Panc1 (cell line): ENCODE results near the gene CNGA4. TPM values are rescaled to one million over a fixed set of nuclear protein-coding genes. Genes with fewer than 3 reads are reported as not detected.

Source experiments
- ATAC-seq: fragments of 200-7000 bp; cut with Tn5 transposase; 2 replicates; pipeline ENCODE4 v1.9.1; 2020; ENCODE audit warnings: mild to moderate bottlenecking, moderate library complexity
- BruUV-seq: library from RNA; stranded (reverse); fragments of 400-500 nt; replicated peaks from 2 replicates; lab custom pipeline; 2021; lab: Mats Ljungman, UMichigan
- CTCF ChIA-PET: fragments of 300-600 bp; sonication (Branson Sonifier 250); formaldehyde crosslinking; loops from one replicate; lab custom pipeline; 2022; ENCODE audit warnings: antibody characterized with exemption; lab: Charles Lee
- POLR2A ChIA-PET: fragments of 300-600 bp; sonication (Branson Sonifier 250); formaldehyde crosslinking; loops from one replicate; lab custom pipeline; 2022; ENCODE audit warnings: antibody characterized with exemption; lab: Charles Lee
- DNase-seq: peaks from one replicate; pipeline ENCODE4 v3.0.0-alpha.2; 2010; ENCODE audit warnings: low read depth, low spot score
- H3K27ac ChIP-seq: 2 replicates; pipeline ENCODE4 v1.5.1; 2011; ENCODE audit warnings: mild to moderate bottlenecking, low read length, inconsistent platforms
- H3K27me3 ChIP-seq: fragments of 200-500 bp; sonication (Bioruptor generic); 2 replicates; pipeline ENCODE4 v1.6.0; 2014; ENCODE audit warnings: low read length, inconsistent platforms; ENCODE audit not compliant: control insufficient read depth, insufficient read depth
- H3K36me3 ChIP-seq: fragments of 200-500 bp; sonication (Bioruptor generic); 2 replicates; pipeline ENCODE4 v1.5.1; 2014; ENCODE audit warnings: inconsistent platforms, mild to moderate bottlenecking, low read length, moderate library complexity; ENCODE audit not compliant: control insufficient read depth, insufficient read depth
- H3K4me1 ChIP-seq: 2 replicates; pipeline ENCODE4 v1.5.1; 2011; ENCODE audit warnings: inconsistent platforms, mild to moderate bottlenecking, low read length, moderate library complexity; ENCODE audit not compliant: control insufficient read depth, insufficient read depth
- H3K4me3 ChIP-seq, 2 experiments: 2 replicates each; pipeline ENCODE4 v1.5.1; 2011 to 2012; ENCODE audit warnings: low read depth in 2 of 2, low read length in 2 of 2, mild to moderate bottlenecking in 2 of 2, inconsistent platforms in 1 of 2, moderate library complexity in 1 of 2
- H3K9me3 ChIP-seq: fragments of 200-500 bp; sonication (Bioruptor generic); 2 replicates; pipeline ENCODE4 v1.5.1; 2014; ENCODE audit warnings: low read depth, mild to moderate bottlenecking, inconsistent platforms, low read length, moderate library complexity; ENCODE audit not compliant: control insufficient read depth, insufficient read depth
- CTCF ChIP-seq: fragments of 450-650 bp; IDR thresholded peaks from 2 replicates; pipeline ENCODE4 v1.5.1; 2017; ENCODE audit warnings: mild to moderate bottlenecking
- POLR2AphosphoS5 ChIP-seq: IDR thresholded peaks from 2 replicates; pipeline ENCODE4 v1.6.1; 2012; ENCODE audit warnings: mild to moderate bottlenecking, low read depth, low read length, moderate library complexity
- REST ChIP-seq, 2 experiments: IDR thresholded peaks; 2 replicates each; pipeline ENCODE4 v1.6.1; 2011 to 2012; ENCODE audit warnings: low read depth in 2 of 2, control low read depth in 1 of 2, low read length in 1 of 2, mild to moderate bottlenecking in 1 of 2, moderate library complexity in 1 of 2; ENCODE audit not compliant: insufficient read depth in 1 of 2
- SIN3A ChIP-seq: IDR thresholded peaks from 2 replicates; pipeline ENCODE4 v1.6.1; 2012; ENCODE audit warnings: low read depth, mild to moderate bottlenecking, low read length, moderate library complexity, borderline replicate concordance; ENCODE audit not compliant: insufficient read depth
- TCF7L2 ChIP-seq: IDR thresholded peaks from 2 replicates; pipeline ENCODE4 v1.6.1; 2011; ENCODE audit warnings: mild to moderate bottlenecking, low read depth, low read length, inconsistent platforms
- in situ Hi-C: cut with HindIII; loops from 2 replicates; pipeline ENCODE4 v1.10.0; 2016; ENCODE audit warnings: low sequenced_read_pairs, low pct_unique_long_range_greater_than_20kb
- intact Hi-C: fragments of 100-400 bp; cut with micrococcal nuclease; formaldehyde crosslinking; loops from one replicate; pipeline ENCODE4 v1.10.0; 2022; ENCODE audit not compliant: unreplicated experiment
- total RNA-seq: library from RNA; stranded (reverse); gene quantifications from one replicate; pipeline ENCODE4 v1.2.1, GENCODE V29; 2021; ENCODE audit not compliant: unreplicated experiment

CNGA4 gene
- total RNA-seq, 1 experiment from 2014 or later: 0.62 TPM

GRCh38 chr11:6225896-6226295 lies 13.0 kb upstream of the CNGA4 start:
- H3K9me3 ChIP-seq: no peaks in the 10 kb centered on the region
- no peak for ATAC-seq
- intact Hi-C loops (no loop called here), in situ Hi-C loops (no loop called here)
- H3K27me3 ChIP-seq: no peaks in the 10 kb centered on the region
- ChIA-PET POLR2A (no interaction called here), CTCF (no interaction called here)
- no TSS peak for BruUV-seq
- no peak overlapping the region for H3K4me3 ChIP-seq
- no peak for DNase-seq
- H3K36me3 ChIP-seq: no peaks in the 10 kb centered on the region; the same call in 1 of the 2 replicates
- no peak overlapping the region for H3K27ac ChIP-seq
- H3K4me1 ChIP-seq: no peaks in the 10 kb centered on the region
- TF ChIP-seq REST (IDR thresholded peaks at IDR 0.05; ENCODE audit: insufficient read depth in 1 of 2, low read depth in 2 of 2, low read length in 1 of 2) (no peak), POLR2AphosphoS5 (no peak), CTCF (no peak), SIN3A (no peak), TCF7L2 (no peak)

GRCh38 chr11:6228520-6228919 lies 10.4 kb upstream of the CNGA4 start:
- Histone ChIP-seq H3K27ac (no peak overlapping the region), H3K9me3 (no peaks in the 10 kb centered on the region), H3K4me1 (peaks cover 6% of the 10 kb centered on the region), H3K27me3 (no peaks in the 10 kb centered on the region), H3K36me3 (no peaks in the 10 kb centered on the region), H3K4me3 (no peak overlapping the region)
- intact Hi-C loops: no loop called here
- in situ Hi-C loops: no loop called here
- POLR2A ChIA-PET: no interaction called here
- no peak for DNase-seq
- no TSS peak for BruUV-seq
- no peak for ATAC-seq
- TF ChIP-seq TCF7L2: no peak
- no peak for TF ChIP-seq REST (IDR thresholded peaks at IDR 0.05; ENCODE audit: insufficient read depth in 1 of 2, low read depth in 2 of 2, low read length in 1 of 2)
- TF ChIP-seq POLR2AphosphoS5: no peak
- TF ChIP-seq CTCF: no peak
- CTCF ChIA-PET: no interaction called here
